Liver (tissue), 9 donors: ENCODE measurements around the gene PABPN1L. TPM values are rescaled to one million over a fixed set of nuclear protein-coding genes. Genes with fewer than 3 reads are reported as not detected.

Source experiments
- DNase-seq: peaks from one replicate; pipeline ENCODE4 v3.0.0-alpha.2; 2017; ENCODE audit warnings: low spot score
- H3K27ac ChIP-seq, 2 donors: one replicate each; pipeline ENCODE4 v1.7.0; 2013; ENCODE audit warnings: inconsistent platforms in 2 of 2, low read length in 2 of 2, control low read depth in 1 of 2, low read depth in 1 of 2, mild to moderate bottlenecking in 1 of 2
- H3K27me3 ChIP-seq, 4 donors: one replicate each; pipeline versions ENCODE4 v1.6.1 to v1.7.0; 2013; ENCODE audit warnings: low read length in 3 of 4, inconsistent platforms in 1 of 4, mild to moderate bottlenecking in 1 of 4, moderate library complexity in 1 of 4; ENCODE audit not compliant: control insufficient read depth in 4 of 4, insufficient read depth in 4 of 4
- H3K36me3 ChIP-seq, 4 donors: one replicate each; pipeline versions ENCODE4 v1.6.1 to v1.7.0; 2013; ENCODE audit warnings: low read length in 3 of 4, mild to moderate bottlenecking in 3 of 4, low read depth in 1 of 4, moderate library complexity in 1 of 4; ENCODE audit not compliant: control insufficient read depth in 4 of 4, insufficient read depth in 3 of 4
- H3K4me1 ChIP-seq, 4 donors: one replicate each; pipeline versions ENCODE4 v1.6.1 to v1.7.0; 2013; ENCODE audit warnings: low read length in 3 of 4, mild to moderate bottlenecking in 3 of 4, moderate library complexity in 1 of 4; ENCODE audit not compliant: control insufficient read depth in 4 of 4, insufficient read depth in 4 of 4
- H3K4me3 ChIP-seq, 3 donors: one replicate each; pipeline versions ENCODE4 v1.6.1 to v1.7.0; 2013; ENCODE audit warnings: low read length in 3 of 3, control low read depth in 1 of 3, low read depth in 1 of 3, mild to moderate bottlenecking in 1 of 3
- H3K9ac ChIP-seq, 2 donors: one replicate each; pipeline ENCODE4 v1.7.0; 2013; ENCODE audit warnings: low read length in 2 of 2, mild to moderate bottlenecking in 2 of 2, moderate library complexity in 2 of 2, control low read depth in 1 of 2, low read depth in 1 of 2
- H3K9me3 ChIP-seq, 4 donors: one replicate each; pipeline versions ENCODE4 v1.6.1 to v1.7.0; 2013; ENCODE audit warnings: low read length in 3 of 4; ENCODE audit not compliant: control insufficient read depth in 4 of 4
- EGR1 ChIP-seq, 2 donors: IDR thresholded peaks; 2 replicates each; pipeline ENCODE4 v1.6.1; 2016 to 2018; ENCODE audit warnings: antibody characterized with exemption in 2 of 2, low read depth in 2 of 2
- FOXA1 ChIP-seq: IDR thresholded peaks from 2 replicates; pipeline ENCODE4 v1.6.1; 2016; ENCODE audit warnings: antibody characterized with exemption
- FOXA2 ChIP-seq: IDR thresholded peaks from 2 replicates; pipeline ENCODE4 v1.6.1; 2016; ENCODE audit warnings: antibody characterized with exemption
- HNF4A ChIP-seq, 2 donors: conservative IDR thresholded peaks; 2 replicates each; pipeline ENCODE4 v1.6.1; 2016; ENCODE audit warnings: antibody characterized with exemption in 2 of 2, mild to moderate bottlenecking in 2 of 2
- HNF4G ChIP-seq: IDR thresholded peaks from 2 replicates; pipeline ENCODE4 v1.6.1; 2016; ENCODE audit warnings: antibody characterized with exemption
- JUND ChIP-seq, 2 donors: IDR thresholded peaks; 2 replicates each; pipeline ENCODE4 v1.6.1; 2016; ENCODE audit warnings: antibody characterized with exemption in 2 of 2
- NR2F2 ChIP-seq: IDR thresholded peaks from 2 replicates; pipeline ENCODE4 v1.6.1; 2016; ENCODE audit warnings: antibody characterized with exemption
- RAD21 ChIP-seq, 2 donors: IDR thresholded peaks; 2 replicates each; pipeline ENCODE4 v1.6.1; 2016; ENCODE audit warnings: antibody characterized with exemption in 2 of 2, mild to moderate bottlenecking in 2 of 2
- RXRA ChIP-seq, 2 donors: IDR thresholded peaks; 2 replicates each; pipeline ENCODE4 v1.6.1; 2017 to 2018; ENCODE audit warnings: antibody characterized with exemption in 2 of 2, mild to moderate bottlenecking in 1 of 2
- SP1 ChIP-seq: IDR thresholded peaks from 2 replicates; pipeline ENCODE4 v1.6.1; 2018; ENCODE audit warnings: antibody characterized with exemption, mild to moderate bottlenecking
- TAF1 ChIP-seq: conservative IDR thresholded peaks from 2 replicates; pipeline ENCODE4 v1.6.1; 2016; ENCODE audit warnings: antibody characterized with exemption, mild to moderate bottlenecking
- YY1 ChIP-seq: IDR thresholded peaks from 2 replicates; pipeline ENCODE4 v1.6.1; 2016; ENCODE audit warnings: antibody characterized with exemption, mild to moderate bottlenecking
- WGBS: extraction: QIAGEN DNeasy Blood & Tissue Kit; methylation state at CpG from one replicate; pipeline ENCODE4 v1.1.7; 2013; 5-methylcytosine and 5-hydroxymethylcytosine counted together
- polyA plus RNA-seq, 2 donors: library from polyadenylated mRNA; stranded (reverse) in 1 of 2; unstranded in 1 of 2; fragments of 200-250 nt in 1 of 2; fragments of >200 nt in 1 of 2; fragmentation: Nextera tagmentation in 1 of 2; extraction: Ambion mirVana in 1 of 2; gene quantifications; one replicate each; pipeline versions ENCODE4 v1.2.1 to v1.2.3, GENCODE V29; 2013 to 2015
- total RNA-seq, 2 donors: library from RNA; depleted of rRNA; stranded (reverse); fragments of >200 nt; gene quantifications; one replicate each; pipeline ENCODE4 v1.2.3, GENCODE V29; 2014
- TF ChIP-seq, protein P1 (sequence below): IDR thresholded peaks from 2 replicates; pipeline ENCODE4 v1.6.1; 2016; ENCODE audit warnings: antibody characterized with exemption
- TF ChIP-seq, protein P2 (sequence below): IDR thresholded peaks from 2 replicates; pipeline ENCODE4 v1.6.1; 2016; ENCODE audit warnings: antibody characterized with exemption, mild to moderate bottlenecking
- TF ChIP-seq, protein P3 (sequence below): fragments of 150-350 bp; IDR thresholded peaks from 2 replicates; pipeline ENCODE4 v1.5.1; 2017; ENCODE audit warnings: improper control_type of control experiment, low read depth, low read length; ENCODE audit not compliant: missing input control
- TF ChIP-seq, protein P4 (sequence below): IDR thresholded peaks from 2 replicates; pipeline ENCODE4 v1.6.1; 2016; ENCODE audit warnings: antibody characterized with exemption
- TF ChIP-seq, protein P5 (sequence below): IDR thresholded peaks from 2 replicates; pipeline ENCODE4 v1.6.1; 2016; ENCODE audit warnings: antibody characterized with exemption
- donor health status: healthy.
- donor health status: healthy.
- donor health status: healthy.
- donor health status: healthy.
- donor health status: healthy.

PABPN1L gene
- total and polyA plus RNA-seq, 4 donors, result 0.09 TPM; not detected in 3

DNA sequence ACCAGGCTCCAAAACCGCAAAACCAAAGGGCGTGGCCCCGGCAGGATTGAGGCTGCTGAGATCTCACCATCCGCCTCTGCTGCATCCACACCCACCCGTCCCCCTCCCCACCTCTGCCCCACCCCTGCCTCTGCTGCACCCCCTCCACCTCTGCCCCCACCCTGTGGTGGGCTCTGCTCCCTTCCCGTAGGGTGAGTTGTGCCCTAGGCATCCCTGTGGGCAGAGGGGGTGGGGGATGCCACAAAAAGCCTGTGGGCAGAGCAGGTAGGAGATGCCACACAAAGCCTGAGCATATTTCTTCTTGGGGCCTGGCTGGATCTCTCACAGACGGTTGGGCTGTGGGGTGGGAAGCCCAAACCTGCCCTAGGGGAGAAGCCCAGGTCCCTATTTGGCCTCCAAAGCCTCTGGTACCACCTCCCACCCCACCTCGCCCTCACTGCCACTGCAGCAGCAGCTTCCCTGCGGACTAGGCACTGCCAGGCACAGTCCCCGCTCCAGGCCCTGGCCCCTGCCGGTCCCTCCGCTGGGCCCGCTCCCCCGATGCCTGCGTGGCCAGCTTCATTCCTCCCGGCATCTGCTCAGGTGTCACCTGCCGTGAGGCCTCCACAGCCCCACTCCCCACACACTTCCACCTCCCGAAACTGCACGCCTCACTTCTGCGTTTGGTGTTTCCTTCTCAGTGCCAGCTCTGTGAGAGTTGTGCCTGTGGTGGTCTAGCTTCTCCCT, 11.3 kb upstream of the PABPN1L start:
- no peak for DNase-seq
- H3K27me3 ChIP-seq, result no peaks in the 10 kb centered on the region
- WGBS, result 92% methylated on average over 20 of the region's 20 CpGs

DNA sequence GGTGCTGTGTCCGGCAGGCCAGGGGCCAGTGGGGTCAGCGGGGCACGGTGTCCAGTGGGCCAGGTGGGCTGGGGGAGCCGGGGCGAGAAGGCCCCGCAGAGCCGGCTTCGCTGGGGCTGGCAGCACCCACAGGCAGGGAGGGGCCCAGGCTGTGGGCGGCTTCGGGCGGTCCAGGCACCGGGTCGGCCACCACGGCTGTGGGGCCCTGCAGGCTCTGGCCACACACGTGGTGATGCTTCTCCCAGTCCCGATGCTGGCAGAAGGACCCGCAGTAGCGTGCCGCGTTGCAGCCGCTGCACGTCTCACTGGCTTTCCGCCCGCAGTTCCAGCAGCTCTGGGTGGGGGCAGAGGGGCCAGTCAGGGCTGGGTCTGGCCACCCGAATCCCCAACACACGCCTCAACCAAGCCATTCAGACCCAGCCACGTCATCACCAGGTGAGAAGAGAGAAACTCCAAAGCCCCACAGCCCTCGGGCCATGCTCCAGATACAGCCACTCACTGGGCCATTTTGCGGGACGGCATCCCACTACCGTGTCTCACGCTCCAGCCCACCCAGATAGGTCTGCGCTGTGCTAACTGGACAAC, 10.6 kb upstream of the PABPN1L start:
- peaks cover 0 to 10% (median 2%) of the 10 kb centered on the region in 4 donors for H3K36me3 ChIP-seq
- no peak for DNase-seq
- TF ChIP-seq, protein P1, sequence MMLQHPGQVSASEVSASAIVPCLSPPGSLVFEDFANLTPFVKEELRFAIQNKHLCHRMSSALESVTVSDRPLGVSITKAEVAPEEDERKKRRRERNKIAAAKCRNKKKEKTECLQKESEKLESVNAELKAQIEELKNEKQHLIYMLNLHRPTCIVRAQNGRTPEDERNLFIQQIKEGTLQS, result no peak
- TF ChIP-seq EGR1 (IDR thresholded peaks at IDR 0.05; ENCODE audit: low read depth in 2 of 2), result no peak
- no peak overlapping the region for H3K4me3 ChIP-seq
- no peak overlapping the region for H3K9ac ChIP-seq
- no peak overlapping the region for H3K27ac ChIP-seq
- 92% methylated on average over 33 of the region's 33 CpGs for WGBS
- peaks cover 9 to 32% (median 20%) of the 10 kb centered on the region in 4 donors for H3K4me1 ChIP-seq
- no peaks in the 10 kb centered on the region for H3K9me3 ChIP-seq
- H3K27me3 ChIP-seq, result no peaks in the 10 kb centered on the region

More for the DNA sequence above, 11.3 kb upstream of the PABPN1L start:
- peaks cover 13 to 39% (median 24%) of the 10 kb centered on the region in 4 donors for H3K4me1 ChIP-seq
- TF ChIP-seq SP1, result no peak
- no peak for TF ChIP-seq YY1
- no peak for TF ChIP-seq FOXA2
- no peak for TF ChIP-seq FOXA1
- no peak for TF ChIP-seq NR2F2
- H3K27ac ChIP-seq, result no peak overlapping the region
- peaks cover 0 to 10% (median 2%) of the 10 kb centered on the region in 4 donors for H3K36me3 ChIP-seq
- H3K4me3 ChIP-seq, result no peak overlapping the region
- H3K9ac ChIP-seq, result no peak overlapping the region
- no peaks in the 10 kb centered on the region for H3K9me3 ChIP-seq

DNA sequence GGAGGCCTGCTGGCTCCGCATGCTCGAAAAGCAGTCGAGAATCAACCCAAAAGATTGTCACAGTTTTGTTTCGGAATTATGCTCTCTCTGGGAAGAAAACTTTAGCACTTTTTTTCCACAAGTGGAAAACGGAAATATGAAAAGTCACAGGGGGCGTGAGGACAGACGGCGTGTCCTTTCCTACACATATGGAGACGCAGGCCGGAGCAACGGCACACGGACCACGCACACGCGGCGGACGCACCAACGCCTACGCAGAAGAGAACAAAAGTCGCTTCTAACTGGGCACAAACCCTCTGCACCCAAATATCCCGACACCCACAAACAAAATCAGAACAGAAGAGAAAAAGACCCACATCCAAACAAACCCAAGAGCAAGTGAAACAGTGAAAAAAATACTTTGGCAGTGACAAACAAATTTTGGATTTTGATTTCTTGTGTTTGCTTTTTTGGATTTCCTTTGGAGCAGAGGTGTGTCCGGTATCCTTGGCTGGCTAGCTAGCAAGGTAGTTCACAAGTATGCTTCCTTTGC, 9.3 kb upstream of the PABPN1L start:
- H3K4me1 ChIP-seq, result peaks cover 7 to 19% (median 14%) of the 10 kb centered on the region in 4 donors
- no peak overlapping the region for H3K9ac ChIP-seq
- DNase-seq, result no peak
- TF ChIP-seq, protein P2, sequence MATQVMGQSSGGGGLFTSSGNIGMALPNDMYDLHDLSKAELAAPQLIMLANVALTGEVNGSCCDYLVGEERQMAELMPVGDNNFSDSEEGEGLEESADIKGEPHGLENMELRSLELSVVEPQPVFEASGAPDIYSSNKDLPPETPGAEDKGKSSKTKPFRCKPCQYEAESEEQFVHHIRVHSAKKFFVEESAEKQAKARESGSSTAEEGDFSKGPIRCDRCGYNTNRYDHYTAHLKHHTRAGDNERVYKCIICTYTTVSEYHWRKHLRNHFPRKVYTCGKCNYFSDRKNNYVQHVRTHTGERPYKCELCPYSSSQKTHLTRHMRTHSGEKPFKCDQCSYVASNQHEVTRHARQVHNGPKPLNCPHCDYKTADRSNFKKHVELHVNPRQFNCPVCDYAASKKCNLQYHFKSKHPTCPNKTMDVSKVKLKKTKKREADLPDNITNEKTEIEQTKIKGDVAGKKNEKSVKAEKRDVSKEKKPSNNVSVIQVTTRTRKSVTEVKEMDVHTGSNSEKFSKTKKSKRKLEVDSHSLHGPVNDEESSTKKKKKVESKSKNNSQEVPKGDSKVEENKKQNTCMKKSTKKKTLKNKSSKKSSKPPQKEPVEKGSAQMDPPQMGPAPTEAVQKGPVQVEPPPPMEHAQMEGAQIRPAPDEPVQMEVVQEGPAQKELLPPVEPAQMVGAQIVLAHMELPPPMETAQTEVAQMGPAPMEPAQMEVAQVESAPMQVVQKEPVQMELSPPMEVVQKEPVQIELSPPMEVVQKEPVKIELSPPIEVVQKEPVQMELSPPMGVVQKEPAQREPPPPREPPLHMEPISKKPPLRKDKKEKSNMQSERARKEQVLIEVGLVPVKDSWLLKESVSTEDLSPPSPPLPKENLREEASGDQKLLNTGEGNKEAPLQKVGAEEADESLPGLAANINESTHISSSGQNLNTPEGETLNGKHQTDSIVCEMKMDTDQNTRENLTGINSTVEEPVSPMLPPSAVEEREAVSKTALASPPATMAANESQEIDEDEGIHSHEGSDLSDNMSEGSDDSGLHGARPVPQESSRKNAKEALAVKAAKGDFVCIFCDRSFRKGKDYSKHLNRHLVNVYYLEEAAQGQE, result no peak
- TF ChIP-seq, protein P3, sequence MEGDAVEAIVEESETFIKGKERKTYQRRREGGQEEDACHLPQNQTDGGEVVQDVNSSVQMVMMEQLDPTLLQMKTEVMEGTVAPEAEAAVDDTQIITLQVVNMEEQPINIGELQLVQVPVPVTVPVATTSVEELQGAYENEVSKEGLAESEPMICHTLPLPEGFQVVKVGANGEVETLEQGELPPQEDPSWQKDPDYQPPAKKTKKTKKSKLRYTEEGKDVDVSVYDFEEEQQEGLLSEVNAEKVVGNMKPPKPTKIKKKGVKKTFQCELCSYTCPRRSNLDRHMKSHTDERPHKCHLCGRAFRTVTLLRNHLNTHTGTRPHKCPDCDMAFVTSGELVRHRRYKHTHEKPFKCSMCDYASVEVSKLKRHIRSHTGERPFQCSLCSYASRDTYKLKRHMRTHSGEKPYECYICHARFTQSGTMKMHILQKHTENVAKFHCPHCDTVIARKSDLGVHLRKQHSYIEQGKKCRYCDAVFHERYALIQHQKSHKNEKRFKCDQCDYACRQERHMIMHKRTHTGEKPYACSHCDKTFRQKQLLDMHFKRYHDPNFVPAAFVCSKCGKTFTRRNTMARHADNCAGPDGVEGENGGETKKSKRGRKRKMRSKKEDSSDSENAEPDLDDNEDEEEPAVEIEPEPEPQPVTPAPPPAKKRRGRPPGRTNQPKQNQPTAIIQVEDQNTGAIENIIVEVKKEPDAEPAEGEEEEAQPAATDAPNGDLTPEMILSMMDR, result no peak
- TF ChIP-seq HNF4A (conservative IDR thresholded peaks at IDR 0.05) (no peak), TAF1 (no peak), NR2F2 (no peak), FOXA1 (no peak), HNF4G (no peak), RAD21 (IDR thresholded peaks at IDR 0.05) (no peak), RXRA (IDR thresholded peaks at IDR 0.05) (no peak), EGR1 (IDR thresholded peaks at IDR 0.05; ENCODE audit: low read depth in 2 of 2) (no peak), JUND (IDR thresholded peaks at IDR 0.05) (no peak), SP1 (no peak), YY1 (no peak)
- TF ChIP-seq, protein P4, sequence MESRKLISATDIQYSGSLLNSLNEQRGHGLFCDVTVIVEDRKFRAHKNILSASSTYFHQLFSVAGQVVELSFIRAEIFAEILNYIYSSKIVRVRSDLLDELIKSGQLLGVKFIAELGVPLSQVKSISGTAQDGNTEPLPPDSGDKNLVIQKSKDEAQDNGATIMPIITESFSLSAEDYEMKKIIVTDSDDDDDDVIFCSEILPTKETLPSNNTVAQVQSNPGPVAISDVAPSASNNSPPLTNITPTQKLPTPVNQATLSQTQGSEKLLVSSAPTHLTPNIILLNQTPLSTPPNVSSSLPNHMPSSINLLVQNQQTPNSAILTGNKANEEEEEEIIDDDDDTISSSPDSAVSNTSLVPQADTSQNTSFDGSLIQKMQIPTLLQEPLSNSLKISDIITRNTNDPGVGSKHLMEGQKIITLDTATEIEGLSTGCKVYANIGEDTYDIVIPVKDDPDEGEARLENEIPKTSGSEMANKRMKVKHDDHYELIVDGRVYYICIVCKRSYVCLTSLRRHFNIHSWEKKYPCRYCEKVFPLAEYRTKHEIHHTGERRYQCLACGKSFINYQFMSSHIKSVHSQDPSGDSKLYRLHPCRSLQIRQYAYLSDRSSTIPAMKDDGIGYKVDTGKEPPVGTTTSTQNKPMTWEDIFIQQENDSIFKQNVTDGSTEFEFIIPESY, result no peak
- TF ChIP-seq, protein P5, sequence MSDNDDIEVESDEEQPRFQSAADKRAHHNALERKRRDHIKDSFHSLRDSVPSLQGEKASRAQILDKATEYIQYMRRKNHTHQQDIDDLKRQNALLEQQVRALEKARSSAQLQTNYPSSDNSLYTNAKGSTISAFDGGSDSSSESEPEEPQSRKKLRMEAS, result no peak
- H3K9me3 ChIP-seq, result no peaks in the 10 kb centered on the region
- 96% methylated on average over 22 of the region's 22 CpGs for WGBS
- H3K36me3 ChIP-seq, result peaks cover 0 to 10% (median 2%) of the 10 kb centered on the region in 4 donors
- H3K27ac ChIP-seq, result no peak overlapping the region
- no peak overlapping the region for H3K4me3 ChIP-seq
- no peaks in the 10 kb centered on the region for H3K27me3 ChIP-seq
